TTC549 (cell line): ENCODE results near the gene DUOX1.
A peak's percentile ranks its signal among the peaks of the same experiment; 100 is the strongest.

ENCODE experiments used
- FAIRE-seq: peaks from 2 replicates; lab custom pipeline; 2012; peaks lifted over from hg19 to GRCh38; lab: Jason Lieb, UNC

Gene DUOX1

GRCh38 chr15:45106002-45106790 is 23.6 kb upstream of the DUOX1 start:
- FAIRE-seq = no peak

GRCh38 chr15:45107941-45108630 is 21.7 kb upstream of the DUOX1 start:
- FAIRE-seq = no peak

DNA sequence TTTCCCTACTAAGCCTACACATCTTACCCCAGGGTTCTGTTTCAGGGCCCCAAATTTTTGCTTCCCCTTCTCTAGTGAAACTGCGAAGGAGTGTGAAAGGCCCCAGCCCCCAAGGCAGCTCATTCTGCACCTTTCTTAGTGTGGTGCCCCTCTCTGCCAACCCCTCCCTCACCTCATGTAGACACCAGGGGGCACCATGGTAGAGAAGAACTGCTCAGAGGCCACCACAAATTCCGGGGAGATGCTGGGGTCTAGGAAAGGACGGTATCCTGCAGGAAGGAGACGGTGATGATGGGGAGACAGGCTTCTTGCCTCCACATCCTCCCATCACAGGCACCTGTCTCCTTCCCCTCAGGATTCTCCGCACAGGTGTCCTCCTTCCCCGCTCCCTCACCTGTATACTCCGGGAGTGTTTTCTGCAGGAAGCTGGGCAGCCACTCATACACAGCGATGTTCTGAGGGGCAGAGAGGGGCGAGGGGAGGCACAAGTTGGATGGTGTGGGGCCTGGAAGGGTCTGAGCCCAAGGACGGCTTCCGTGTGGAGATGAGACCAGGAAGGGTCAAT is 19.5 kb upstream of the DUOX1 start:
- FAIRE-seq = no peak

DNA sequence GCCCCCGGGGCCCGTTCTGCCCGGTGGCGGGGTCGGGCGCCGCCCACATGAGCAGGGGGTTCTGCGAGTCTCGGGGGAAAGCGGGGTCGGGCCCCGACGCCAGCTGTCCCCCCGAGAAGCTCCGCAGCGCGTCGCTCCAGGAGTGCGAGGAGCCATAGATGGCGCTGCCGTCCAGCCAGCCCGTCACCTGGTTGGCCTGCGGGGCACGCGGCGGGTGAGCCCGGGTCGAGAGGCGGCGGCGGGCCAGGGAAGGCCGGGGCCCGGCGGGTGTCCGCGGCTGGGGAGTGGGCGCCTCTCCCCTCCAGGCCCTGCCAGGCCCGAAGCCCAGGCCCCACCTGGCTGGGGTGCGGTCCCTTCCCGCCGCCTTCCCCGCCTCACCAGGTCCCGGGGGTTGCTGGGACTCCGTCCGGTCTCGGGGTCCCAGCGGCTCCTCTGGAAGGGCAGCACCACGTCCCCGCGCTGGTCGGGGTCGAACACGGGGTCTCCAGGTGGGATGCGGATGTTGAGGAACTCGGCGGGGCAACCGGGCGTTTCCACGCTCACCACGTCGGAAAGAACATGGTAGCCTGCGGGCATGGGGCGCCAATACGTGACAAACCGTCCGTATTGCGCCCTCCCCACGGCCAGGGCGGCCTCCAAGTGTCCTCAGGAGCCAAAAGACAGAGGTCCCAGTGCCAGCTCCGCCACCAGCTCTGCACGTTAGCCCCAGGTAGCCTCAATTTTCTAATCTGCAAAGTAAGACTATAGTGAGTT is 18.2 kb upstream of the DUOX1 start:
- FAIRE-seq = no peak

DNA sequence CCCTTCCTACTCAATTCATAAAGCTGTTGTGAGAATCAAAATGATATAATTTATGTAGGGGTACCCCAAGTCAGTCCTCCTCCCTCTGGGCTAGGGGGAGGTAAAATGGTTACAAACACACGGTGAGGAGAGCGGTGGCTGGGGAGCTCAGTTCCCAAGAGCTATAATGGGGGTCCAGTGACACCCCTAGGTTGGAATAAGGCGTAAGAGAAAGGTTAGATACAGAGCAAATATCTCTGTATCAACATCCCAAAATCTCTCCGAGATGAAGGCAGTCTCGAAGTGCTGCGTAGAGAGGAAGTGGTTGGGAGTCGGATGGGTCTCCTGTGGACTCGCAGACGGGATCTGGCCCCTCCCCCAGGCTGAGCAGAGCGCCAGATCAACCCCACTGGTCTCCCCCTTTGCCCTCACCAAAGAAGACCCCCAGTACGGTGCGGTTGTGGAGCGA is 17.6 kb upstream of the DUOX1 start:
- FAIRE-seq = no peak

DNA sequence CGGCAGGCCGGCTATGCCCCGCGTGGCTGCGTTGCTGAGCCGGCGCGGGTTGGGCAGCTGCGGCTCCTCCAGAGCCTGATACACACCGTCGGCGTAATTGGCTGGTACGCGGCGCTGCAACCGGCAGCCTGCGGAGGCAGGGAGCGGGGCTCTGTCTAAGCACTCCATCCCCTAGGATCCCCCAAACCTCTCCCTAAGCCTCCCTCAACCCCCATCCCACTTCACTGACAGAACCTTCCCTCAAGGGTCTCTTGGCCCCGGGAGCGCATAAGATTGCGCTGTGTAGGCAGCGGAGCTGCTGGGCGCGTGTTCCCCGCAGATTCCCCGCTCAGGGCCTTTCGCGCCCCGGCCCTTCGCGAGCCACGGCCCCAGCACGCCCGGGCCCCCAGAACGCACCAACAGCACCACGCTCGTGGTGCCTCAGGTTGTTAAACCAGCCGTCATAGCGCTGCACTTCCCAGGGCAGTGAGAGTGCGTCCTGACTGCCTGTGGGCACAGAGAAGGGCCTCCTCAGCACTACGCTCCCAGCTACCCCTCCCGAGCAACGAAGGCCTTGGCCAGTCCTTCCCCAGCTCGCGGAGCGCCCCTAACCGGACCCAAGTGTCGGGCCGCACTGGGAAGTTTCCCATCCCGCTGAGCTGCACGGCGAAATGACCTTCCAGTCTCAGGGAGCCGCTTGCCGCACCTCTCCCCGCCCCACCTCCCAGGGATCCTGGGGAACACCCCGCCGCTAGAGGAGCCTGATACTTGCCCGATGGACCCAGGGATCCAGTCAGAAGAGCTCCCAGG is 17.0 kb upstream of the DUOX1 start:
- FAIRE-seq = no peak

GRCh38 chr15:45113380-45113990 is 16.3 kb upstream of the DUOX1 start:
- no peak for FAIRE-seq

GRCh38 chr15:45114076-45114750 is 15.6 kb upstream of the DUOX1 start, which contains the start of the genes DUOX2 and DUOXA2:
TSS of gene DUOX2 (minus strand) at chr15:45114172. CDS start at chr15:45113411, 761 bp downstream.
TSS of gene DUOXA2 (plus strand) at chr15:45114326. CDS start at chr15:45114606, 280 bp downstream.
- FAIRE-seq = no peak

DNA sequence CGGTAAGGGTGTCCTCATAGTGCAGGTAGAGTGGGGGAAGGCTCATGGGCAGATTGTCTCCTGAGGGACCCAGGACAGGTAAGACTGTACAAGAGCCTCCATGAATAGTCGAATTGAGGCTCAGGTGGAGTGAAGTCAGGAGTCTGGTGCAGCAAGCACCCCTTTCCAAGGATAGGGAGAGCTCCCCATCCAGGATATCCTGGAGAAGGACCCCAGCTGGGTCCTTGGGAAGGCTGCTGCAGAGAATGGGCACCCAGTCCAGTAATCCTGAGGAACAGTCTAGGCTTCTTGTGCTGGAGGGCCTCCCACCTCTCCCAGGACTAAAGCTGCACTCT is 15.1 kb upstream of the DUOX1 start:
- FAIRE-seq = no peak

- FAIRE-seq = no peak
These were observed 14.4 kb upstream of the DUOX1 start for GRCh38 chr15:45115312-45115820.

- no peak for FAIRE-seq
These were observed 13.8 kb upstream of the DUOX1 start for GRCh38 chr15:45116006-45116481.

GRCh38 chr15:45116482-45117307 is 13.1 kb upstream of the DUOX1 start:
- no peak for FAIRE-seq

- FAIRE-seq = no peak
These were observed 12.3 kb upstream of the DUOX1 start for GRCh38 chr15:45117308-45118130.

DNA sequence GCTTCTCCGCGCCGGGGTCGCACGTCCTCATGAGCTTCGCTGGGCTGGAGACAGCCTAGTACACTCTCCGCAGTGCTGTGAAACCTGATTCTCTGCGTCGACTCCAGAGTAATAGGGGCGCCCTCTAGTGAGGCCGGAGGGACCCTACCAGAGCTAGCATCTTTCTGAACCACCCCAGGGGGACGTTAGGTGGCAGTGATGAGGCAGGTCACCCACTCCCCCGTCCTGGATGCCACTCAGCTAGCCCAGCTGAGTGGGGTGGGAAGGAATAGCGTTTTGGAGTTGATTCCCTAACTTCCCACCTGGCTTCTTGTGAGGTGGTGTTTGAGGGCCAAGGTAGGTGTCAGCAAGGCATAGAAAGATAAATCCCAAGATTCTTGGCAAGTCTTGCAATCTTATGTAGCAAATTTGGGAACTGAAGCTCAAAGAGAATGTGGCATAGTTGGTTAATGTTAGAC is 11.6 kb upstream of the DUOX1 start:
- peak; percentile 89 for FAIRE-seq

DNA sequence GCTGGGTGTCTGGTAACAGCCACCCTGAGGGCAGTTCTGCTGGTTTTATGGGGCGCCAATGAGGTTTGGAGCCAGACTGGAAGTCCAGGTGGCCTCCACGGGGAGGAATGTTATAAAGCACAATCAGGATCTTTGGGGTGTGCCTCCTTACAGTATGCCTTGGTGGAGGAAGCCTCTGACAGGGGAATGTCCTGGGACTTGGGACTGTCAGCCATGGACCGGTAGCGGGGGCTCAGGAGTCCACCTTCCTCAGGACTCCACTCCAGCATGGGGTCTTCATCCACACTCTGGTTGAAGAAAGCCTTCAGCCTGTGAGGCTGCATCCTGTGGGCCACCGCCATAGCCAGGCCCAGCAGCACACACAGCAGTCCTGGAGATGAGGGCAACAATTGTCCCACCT is 10.8 kb upstream of the DUOX1 start:
- no peak for FAIRE-seq

GRCh38 chr15:45120081-45120972 is 9.5 kb upstream of the DUOX1 start:
- FAIRE-seq = no peak

DNA sequence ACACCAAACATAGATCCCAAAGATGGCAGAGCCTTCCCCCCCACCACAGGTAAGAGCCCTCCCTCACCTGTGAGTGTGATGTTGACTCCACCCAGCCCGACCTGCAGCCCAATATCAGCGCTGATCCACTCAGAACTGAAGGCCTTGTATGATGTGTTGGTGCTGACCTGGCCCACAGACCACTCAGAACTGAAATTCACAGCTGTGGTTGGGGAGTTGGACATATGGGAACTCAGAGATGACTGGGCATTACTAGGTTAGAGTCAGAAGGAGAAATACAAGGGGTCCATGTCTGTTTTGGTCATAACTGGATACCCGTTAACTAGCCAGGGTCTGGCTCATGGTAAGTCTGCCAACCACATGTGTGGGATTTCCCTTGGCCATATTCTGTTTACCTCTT is 8.8 kb upstream of the DUOX1 start:
- no peak for FAIRE-seq
